HT-29 (cell line): ENCODE data around the gene EML4. TPM values are rescaled to one million over a fixed set of nuclear protein-coding genes. Genes with fewer than 3 reads are reported as not detected.

ENCODE experiments used
- DNase-seq: peaks from one replicate; pipeline ENCODE4 v3.0.0-alpha.2; 2015; ENCODE audit warnings: low spot score
- total RNA-seq: library from RNA; depleted of rRNA; stranded (reverse); fragments of >200 nt; shearing (Covaris generic); gene quantifications from 2 replicates; pipeline ENCODE4 v1.2.3, GENCODE V29; 2014

Gene EML4
- total RNA-seq, 1 experiment from 2014 or later, result 80.0 TPM

- DNase-seq, result no peak
These were observed 25.3 kb downstream of the EML4 start for GRCh38 chr2:42194428-42194827.

GRCh38 chr2:42195559-42195958 is 26.4 kb downstream of the EML4 start:
- peak; percentile 80 for DNase-seq

- peak; percentile 17 for DNase-seq
These were observed 26.9 kb downstream of the EML4 start for GRCh38 chr2:42196070-42196402.

- DNase-seq, result peak; percentile 62
These were observed 27.5 kb downstream of the EML4 start for GRCh38 chr2:42196403-42197267.

- DNase-seq, result no peak
These were observed 28.6 kb downstream of the EML4 start for GRCh38 chr2:42197792-42198191.

GRCh38 chr2:42198466-42198865 is 29.3 kb downstream of the EML4 start:
- DNase-seq, result no peak

GRCh38 chr2:42199002-42199401 is 29.8 kb downstream of the EML4 start:
- DNase-seq, result no peak

GRCh38 chr2:42199626-42200025 is 30.5 kb downstream of the EML4 start:
- DNase-seq, result no peak

- DNase-seq, result no peak
These were observed 32.0 kb downstream of the EML4 start for GRCh38 chr2:42200926-42201855.

- DNase-seq, result no peak
These were observed 33.5 kb downstream of the EML4 start for GRCh38 chr2:42202634-42203008.

GRCh38 chr2:42203792-42204191 is 34.6 kb downstream of the EML4 start:
- no peak for DNase-seq

- DNase-seq, result no peak
These were observed 36.2 kb downstream of the EML4 start for GRCh38 chr2:42205337-42205736.

- no peak for DNase-seq
These were observed 38.7 kb downstream of the EML4 start for GRCh38 chr2:42207826-42208225.

- DNase-seq, result no peak
These were observed 41.0 kb downstream of the EML4 start for GRCh38 chr2:42210203-42210602.

GRCh38 chr2:42211291-42211690 is 42.1 kb downstream of the EML4 start:
- DNase-seq, result no peak

- DNase-seq, result no peak
These were observed 45.5 kb downstream of the EML4 start for GRCh38 chr2:42214669-42215068.

GRCh38 chr2:42216694-42217093 is 47.5 kb downstream of the EML4 start:
- no peak for DNase-seq

GRCh38 chr2:42217307-42217706 is 48.2 kb downstream of the EML4 start:
- DNase-seq, result no peak

GRCh38 chr2:42217914-42218313 is 48.8 kb downstream of the EML4 start:
- no peak for DNase-seq

- no peak for DNase-seq
These were observed 49.6 kb downstream of the EML4 start for GRCh38 chr2:42218712-42219111.

GRCh38 chr2:42219160-42219559 is 50.0 kb downstream of the EML4 start:
- DNase-seq, result no peak

- DNase-seq, result no peak
These were observed 51.4 kb downstream of the EML4 start for GRCh38 chr2:42220566-42220965.
